K562 treated with DMSO at 1 percent for 4 hours (cell line): ENCODE data around the gene EXD2. TPM values are rescaled to one million over a fixed set of nuclear protein-coding genes. Genes with fewer than 3 reads are reported as not detected.

Source experiments
- total RNA-seq: library from RNA; unstranded; fragments of 300-600 nt; gene quantifications from 2 replicates; pipeline ENCODE4 v1.2.3, GENCODE V29; 2022; ENCODE audit not compliant: insufficient read depth

The EXD2 gene
- 5.0 and 5.9 TPM in 2 replicates for total RNA-seq

GRCh38 chr14:69191340-69192111, at the start of gene EXD2:
TSS of gene EXD2 (plus strand) at chr14:69191498. CDS start at chr14:69209471, 17,973 bp downstream.

GRCh38 chr14:69152902-69153151, 38.5 kb upstream of the EXD2 start, which contains the start of gene DCAF5:
TSS of gene DCAF5 (minus strand) at chr14:69153119. CDS start at chr14:69152978, 141 bp downstream.

GRCh38 chr14:69259527-69260189, 68.4 kb downstream of the EXD2 start, which contains the start of gene GALNT16:
TSS of gene GALNT16 (plus strand) at chr14:69260158. CDS start at chr14:69260291, 133 bp downstream.

Other genes with a start within 250 kb of the EXD2 start
- gene ACTN1, start 212.2 kb upstream of the EXD2 start, total RNA-seq, result 64.4 and 70.9 TPM in 2 replicates
- 19.0 and 23.2 TPM in 2 replicates for gene DCAF5, start 38.4 kb upstream of the EXD2 start, total RNA-seq
- not detected in 2 replicates for gene GALNT16, start 68.7 kb downstream of the EXD2 start, total RNA-seq
- 107 and 132 TPM in 2 replicates for gene ERH, start 206.8 kb downstream of the EXD2 start, total RNA-seq
- 22.5 and 24.0 TPM in 2 replicates for gene SLC39A9, start 207.2 kb downstream of the EXD2 start, total RNA-seq